DOHH2 (cell line): ENCODE results near the gene RCAN2.

Experiments used
- H3F3A ChIP-seq: fragments of 200-600 bp; sonication (generic), shearing (Covaris generic); 2 replicates; pipeline ENCODE4 v1.6.0; 2016; ENCODE audit warnings: antibody characterized with exemption, mild to moderate bottlenecking; ENCODE audit not compliant: control insufficient read depth, insufficient read depth
- H3K27ac ChIP-seq: fragments of 200-600 bp; sonication (generic); 2 replicates; pipeline ENCODE4 v1.5.1; 2014; ENCODE audit warnings: low read depth, mild to moderate bottlenecking, low read length, moderate library complexity
- H3K27me3 ChIP-seq: fragments of 200-600 bp; sonication (generic); 2 replicates; pipeline ENCODE4 v1.6.1; 2014; ENCODE audit warnings: mild to moderate bottlenecking, low read length, mixed read lengths; ENCODE audit not compliant: control insufficient read depth
- H3K36me3 ChIP-seq: fragments of 200-600 bp; sonication (generic); 2 replicates; pipeline ENCODE4 v1.6.1; 2014; ENCODE audit warnings: mild to moderate bottlenecking, low read length, moderate library complexity, mixed read lengths; ENCODE audit not compliant: control insufficient read depth
- H3K4me1 ChIP-seq: fragments of 200-600 bp; sonication (generic); 2 replicates; pipeline ENCODE4 v1.6.1; 2014; ENCODE audit warnings: mild to moderate bottlenecking, low read length, mixed read lengths; ENCODE audit not compliant: control insufficient read depth
- H3K4me2 ChIP-seq: fragments of 200-600 bp; sonication (generic); 2 replicates; pipeline ENCODE4 v1.6.0; 2014; ENCODE audit warnings: mild to moderate bottlenecking, low read length, moderate library complexity
- H3K4me3 ChIP-seq: fragments of 200-600 bp; sonication (generic); 2 replicates; pipeline ENCODE4 v1.5.1; 2014; ENCODE audit warnings: mild to moderate bottlenecking, low read length, mixed read lengths
- H3K79me2 ChIP-seq: fragments of 200-600 bp; sonication (generic); 2 replicates; pipeline ENCODE4 v1.6.1; 2014; ENCODE audit warnings: mild to moderate bottlenecking, low read length, mixed read lengths; ENCODE audit not compliant: control insufficient read depth
- H3K9me2 ChIP-seq: fragments of 200-600 bp; sonication (generic); replicated peaks from 2 replicates; pipeline ENCODE4 v1.6.1; 2014; ENCODE audit warnings: mild to moderate bottlenecking, low read length, mixed read lengths; ENCODE audit not compliant: control insufficient read depth
- H3K9me3 ChIP-seq: fragments of 200-600 bp; sonication (generic); 2 replicates; pipeline ENCODE4 v1.6.1; 2014; ENCODE audit warnings: antibody characterized with exemption, low read length, mixed read lengths; ENCODE audit not compliant: control insufficient read depth, insufficient read depth
- H4K20me1 ChIP-seq: fragments of 200-600 bp; sonication (generic); 2 replicates; pipeline ENCODE4 v1.6.0; 2014; ENCODE audit warnings: low read depth, mild to moderate bottlenecking, antibody characterized with exemption, low read length, moderate library complexity; ENCODE audit not compliant: control insufficient read depth, insufficient read depth
- CTCF ChIP-seq: fragments of 200-600 bp; sonication (generic); IDR thresholded peaks from one replicate; pipeline ENCODE4 v1.5.1; 2014; ENCODE audit warnings: antibody characterized with exemption, mild to moderate bottlenecking, low read depth, low read length; ENCODE audit not compliant: poor library complexity, severe bottlenecking
- EZH2phosphoT487 ChIP-seq: fragments of 200-600 bp; sonication (generic); IDR thresholded peaks from 2 replicates; pipeline ENCODE4 v1.6.1; 2017; ENCODE audit warnings: borderline replicate concordance, mild to moderate bottlenecking, antibody characterized with exemption, low read length, moderate library complexity, mixed read lengths

Gene RCAN2

GRCh38 chr6:46190889-46191288 lies 300.4 kb downstream of the RCAN2 start:
- no peak overlapping the region for H3K27ac ChIP-seq
- H3K9me3 ChIP-seq: no peaks in the 10 kb centered on the region
- H3K4me1 ChIP-seq: no peaks in the 10 kb centered on the region
- H4K20me1 ChIP-seq: no peaks in the 10 kb centered on the region
- H3F3A ChIP-seq: no peaks in the 10 kb centered on the region
- peaks cover 4% of the 10 kb centered on the region; the same call in 1 of the 2 replicates for H3K27me3 ChIP-seq
- H3K79me2 ChIP-seq: no peaks in the 10 kb centered on the region
- TF ChIP-seq EZH2phosphoT487 (no peak), CTCF (no peak)
- no peaks in the 10 kb centered on the region for H3K36me3 ChIP-seq
- no peak overlapping the region for H3K4me2 ChIP-seq
- no peak overlapping the region for H3K4me3 ChIP-seq
- H3K9me2 ChIP-seq: no peaks in the 10 kb centered on the region

- Histone ChIP-seq H4K20me1 (no peaks in the 10 kb centered on the region), H3K4me2 (no peak overlapping the region), H3K27me3 (peaks cover 13% of the 10 kb centered on the region; the same call in 1 of the 2 replicates), H3K27ac (no peak overlapping the region), H3F3A (no peaks in the 10 kb centered on the region), H3K4me3 (no peak overlapping the region), H3K9me2 (no peaks in the 10 kb centered on the region), H3K79me2 (no peaks in the 10 kb centered on the region), H3K9me3 (no peaks in the 10 kb centered on the region), H3K36me3 (no peaks in the 10 kb centered on the region), H3K4me1 (no peaks in the 10 kb centered on the region)
- TF ChIP-seq CTCF (no peak), EZH2phosphoT487 (no peak)
Measured at GRCh38 chr6:46189726-46190125, 301.5 kb downstream of the RCAN2 start.

- Histone ChIP-seq H4K20me1 (no peaks in the 10 kb centered on the region), H3K4me3 (no peak overlapping the region), H3K27ac (no peak overlapping the region), H3K36me3 (no peaks in the 10 kb centered on the region), H3K9me3 (no peaks in the 10 kb centered on the region), H3K4me2 (no peak overlapping the region), H3K9me2 (no peaks in the 10 kb centered on the region), H3K79me2 (no peaks in the 10 kb centered on the region), H3K4me1 (no peaks in the 10 kb centered on the region), H3F3A (no peaks in the 10 kb centered on the region), H3K27me3 (peaks cover 25% of the 10 kb centered on the region)
- TF ChIP-seq EZH2phosphoT487 (no peak), CTCF (no peak)
Measured at GRCh38 chr6:46186583-46186982, 304.7 kb downstream of the RCAN2 start.

GRCh38 chr6:46184114-46184513 lies 307.1 kb downstream of the RCAN2 start:
- TF ChIP-seq EZH2phosphoT487 (no peak), CTCF (no peak)
- Histone ChIP-seq H4K20me1 (no peaks in the 10 kb centered on the region), H3K79me2 (no peaks in the 10 kb centered on the region), H3F3A (no peaks in the 10 kb centered on the region), H3K9me2 (no peaks in the 10 kb centered on the region), H3K27ac (no peak overlapping the region), H3K4me1 (no peaks in the 10 kb centered on the region), H3K4me2 (no peak overlapping the region), H3K36me3 (no peaks in the 10 kb centered on the region), H3K27me3 (peaks cover 25% of the 10 kb centered on the region), H3K4me3 (no peak overlapping the region), H3K9me3 (no peaks in the 10 kb centered on the region)
